RPMI7951 (cell line): ENCODE measurements around the gene BTBD18. TPM values are rescaled to one million over a fixed set of nuclear protein-coding genes. Genes with fewer than 3 reads are reported as not detected.

Source experiments
- DNase-seq: peaks from one replicate; pipeline ENCODE4 v3.0.0-alpha.2; 2012; ENCODE audit warnings: low read depth
- total RNA-seq: library from RNA; depleted of rRNA; stranded (reverse); fragments of >200 nt; shearing (Covaris generic); gene quantifications from 2 replicates; pipeline ENCODE4 v1.2.3, GENCODE V29; 2014

BTBD18 gene
- total RNA-seq, 1 experiment from 2014 or later, result not detected

- no peak for DNase-seq
These were observed 23.9 kb upstream of the BTBD18 start for GRCh38 chr11:57775491-57775890.

- no peak for DNase-seq
These were observed 21.5 kb upstream of the BTBD18 start for GRCh38 chr11:57773026-57773598.

- no peak for DNase-seq
These were observed 20.9 kb upstream of the BTBD18 start for GRCh38 chr11:57772562-57772961.

GRCh38 chr11:57771365-57771764 is 19.7 kb upstream of the BTBD18 start:
- DNase-seq, result no peak

GRCh38 chr11:57770793-57771192 is 19.2 kb upstream of the BTBD18 start:
- DNase-seq, result no peak

GRCh38 chr11:57764972-57765371 is 13.4 kb upstream of the BTBD18 start:
- DNase-seq, result no peak

- DNase-seq, result no peak
These were observed 12.9 kb upstream of the BTBD18 start for GRCh38 chr11:57764566-57764965.

GRCh38 chr11:57764021-57764420 is 12.4 kb upstream of the BTBD18 start:
- no peak for DNase-seq

GRCh38 chr11:57763568-57763967 is 11.9 kb upstream of the BTBD18 start:
- DNase-seq, result peak; percentile 54

- DNase-seq, result no peak
These were observed 10.7 kb upstream of the BTBD18 start for GRCh38 chr11:57762235-57762861.

GRCh38 chr11:57761301-57762234 is 9.9 kb upstream of the BTBD18 start, which contains the start of gene CTNND1:
Gene CTNND1, plus strand, starts transcription at chr11:57761802. Its CDS starts 29,677 bp downstream, at chr11:57791479.
- peak; percentile 98 for DNase-seq

- no peak for DNase-seq
These were observed 6.6 kb upstream of the BTBD18 start for GRCh38 chr11:57758174-57758573.

GRCh38 chr11:57752954-57753353 is 1.3 kb upstream of the BTBD18 start:
- no peak for DNase-seq

GRCh38 chr11:57751176-57751575 is 443 bp downstream of the BTBD18 start:
- DNase-seq, result no peak

GRCh38 chr11:57746920-57747319 is 4.7 kb downstream of the BTBD18 start:
- no peak for DNase-seq

- no peak for DNase-seq
These were observed 6.4 kb downstream of the BTBD18 start for GRCh38 chr11:57745206-57745605.

GRCh38 chr11:57744357-57744756 is 7.3 kb downstream of the BTBD18 start:
- no peak for DNase-seq

GRCh38 chr11:57742087-57742452 is 9.5 kb downstream of the BTBD18 start:
- DNase-seq, result no peak

- DNase-seq, result peak; percentile 97
These were observed 10.2 kb downstream of the BTBD18 start, which contains the start of gene SELENOH for GRCh38 chr11:57741132-57742086. Gene SELENOH, plus strand, starts transcription at chr11:57741491. Its CDS starts 105 bp downstream, at chr11:57741596.

GRCh38 chr11:57735619-57736298 is 15.9 kb downstream of the BTBD18 start:
- no peak for DNase-seq

- DNase-seq, result no peak
These were observed 19.0 kb downstream of the BTBD18 start for GRCh38 chr11:57732661-57733060.
